DMS114 treated with DMSO at 0.1 percent for 48 hours (cell line): Measurements from ENCODE around the gene RARA.

Experiments
- DNase-seq: peaks from one replicate; lab custom pipeline; 2025; ENCODE audit not compliant: unreplicated experiment; lab: John Stamatoyannopoulos, UW

RARA gene

DNA sequence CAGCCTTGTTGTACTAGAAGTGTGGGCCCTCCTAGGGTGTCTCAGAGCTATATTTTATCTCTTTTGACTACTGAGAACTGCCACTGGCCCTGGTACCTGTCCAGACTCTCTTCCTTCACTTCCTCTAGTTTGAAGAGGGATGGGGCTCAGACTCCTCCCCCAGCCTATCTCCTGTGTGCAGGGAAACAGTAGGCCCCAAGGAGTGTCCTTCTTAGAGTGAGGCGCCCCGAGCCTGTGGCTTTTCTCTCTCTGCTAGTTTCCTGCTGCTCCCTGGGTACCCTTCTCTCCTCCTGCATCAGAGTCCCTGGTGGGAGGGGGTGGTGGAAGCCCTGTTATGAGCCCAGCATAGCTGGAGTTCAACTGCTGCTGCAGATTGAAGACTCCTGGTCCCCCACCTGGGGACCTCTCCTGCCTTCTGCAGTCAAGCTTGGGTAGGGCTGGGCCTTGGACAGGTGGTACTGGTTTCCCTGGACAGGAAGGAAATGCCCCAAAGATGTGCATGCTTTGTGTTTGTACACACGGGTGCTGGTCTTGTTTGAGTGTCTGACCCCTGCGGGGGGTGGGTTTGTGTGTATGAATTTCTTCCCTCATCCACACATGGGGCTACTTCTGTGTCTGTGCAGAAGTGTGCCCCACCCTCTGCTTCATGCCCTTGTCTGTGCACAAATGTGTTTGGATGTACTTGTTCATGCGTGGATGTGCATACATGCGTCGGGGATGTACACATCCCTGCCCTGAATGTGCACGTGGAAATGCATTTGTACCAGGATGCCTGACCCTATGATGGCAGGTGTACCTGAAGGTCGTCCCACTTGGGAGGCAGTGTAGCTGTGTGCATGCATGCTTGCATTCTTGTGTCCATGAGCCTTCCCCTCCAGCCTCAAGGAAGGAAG lies 6.9 kb downstream of the RARA start:
- no peak for DNase-seq

DNA sequence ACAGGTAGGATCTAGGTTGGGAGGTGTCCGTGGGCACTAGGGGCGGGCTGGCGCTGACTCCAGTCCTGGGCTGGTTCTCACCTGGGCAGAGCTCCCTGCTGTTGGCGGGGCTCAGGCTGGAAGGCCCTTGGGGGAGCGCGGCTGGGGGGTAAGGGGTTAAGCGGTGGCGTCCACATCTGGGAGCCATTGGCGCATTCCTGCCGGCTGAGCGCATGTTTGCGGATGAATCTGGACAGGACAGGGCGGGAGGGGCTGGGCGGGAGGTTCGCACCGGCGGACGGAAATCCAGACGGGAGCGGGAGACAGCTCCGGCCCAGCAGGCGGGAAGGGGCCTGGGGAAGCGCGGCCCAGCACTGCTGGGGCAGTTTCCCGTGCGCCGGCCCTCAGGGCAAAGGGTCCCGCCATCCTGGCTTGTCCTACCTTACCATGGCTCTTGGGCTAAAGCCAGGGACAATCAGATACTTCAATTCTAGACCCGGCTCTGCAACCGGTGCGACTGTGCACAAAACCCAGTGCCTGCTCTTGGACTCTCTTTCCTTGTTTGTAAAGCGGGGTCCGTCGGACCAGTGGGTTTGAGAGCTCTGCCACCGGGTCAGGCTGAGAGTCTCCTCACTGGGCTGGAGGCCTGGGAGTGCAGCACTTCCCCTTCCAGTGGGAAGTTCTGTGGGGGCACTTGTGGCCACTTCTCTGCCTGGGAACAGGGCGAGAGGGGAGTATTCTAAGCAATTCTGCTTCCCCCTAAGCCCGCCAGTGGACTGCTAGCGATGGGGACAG lies 7.8 kb downstream of the RARA start:
- DNase-seq, result no peak

DNA sequence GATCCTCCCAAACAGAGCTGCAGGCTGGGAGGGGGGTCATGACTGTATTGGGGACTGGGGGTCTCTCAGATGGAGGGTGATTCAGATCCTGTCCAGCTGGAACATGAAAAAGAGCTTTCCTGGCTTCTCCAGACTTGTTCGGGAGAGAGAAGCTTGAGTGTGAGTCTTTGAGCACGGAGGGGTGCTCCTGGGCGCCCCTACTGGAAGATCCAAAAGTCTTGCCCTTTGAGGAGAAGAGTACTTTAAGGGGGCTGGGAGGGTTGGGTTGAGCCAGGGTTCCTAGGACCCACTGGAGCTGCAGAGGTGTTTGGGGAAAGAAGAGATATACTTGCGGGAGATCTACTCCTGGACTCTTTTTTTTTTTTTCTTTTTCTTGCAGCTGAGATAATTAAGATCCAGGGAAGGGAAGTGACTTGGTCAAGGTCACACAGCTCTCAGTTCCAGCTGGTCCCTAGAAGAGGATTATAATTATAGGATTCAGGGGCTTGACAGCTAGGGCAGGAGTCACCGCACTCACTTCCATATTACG lies 8.4 kb downstream of the RARA start:
- peak; percentile 37 for DNase-seq

DNA sequence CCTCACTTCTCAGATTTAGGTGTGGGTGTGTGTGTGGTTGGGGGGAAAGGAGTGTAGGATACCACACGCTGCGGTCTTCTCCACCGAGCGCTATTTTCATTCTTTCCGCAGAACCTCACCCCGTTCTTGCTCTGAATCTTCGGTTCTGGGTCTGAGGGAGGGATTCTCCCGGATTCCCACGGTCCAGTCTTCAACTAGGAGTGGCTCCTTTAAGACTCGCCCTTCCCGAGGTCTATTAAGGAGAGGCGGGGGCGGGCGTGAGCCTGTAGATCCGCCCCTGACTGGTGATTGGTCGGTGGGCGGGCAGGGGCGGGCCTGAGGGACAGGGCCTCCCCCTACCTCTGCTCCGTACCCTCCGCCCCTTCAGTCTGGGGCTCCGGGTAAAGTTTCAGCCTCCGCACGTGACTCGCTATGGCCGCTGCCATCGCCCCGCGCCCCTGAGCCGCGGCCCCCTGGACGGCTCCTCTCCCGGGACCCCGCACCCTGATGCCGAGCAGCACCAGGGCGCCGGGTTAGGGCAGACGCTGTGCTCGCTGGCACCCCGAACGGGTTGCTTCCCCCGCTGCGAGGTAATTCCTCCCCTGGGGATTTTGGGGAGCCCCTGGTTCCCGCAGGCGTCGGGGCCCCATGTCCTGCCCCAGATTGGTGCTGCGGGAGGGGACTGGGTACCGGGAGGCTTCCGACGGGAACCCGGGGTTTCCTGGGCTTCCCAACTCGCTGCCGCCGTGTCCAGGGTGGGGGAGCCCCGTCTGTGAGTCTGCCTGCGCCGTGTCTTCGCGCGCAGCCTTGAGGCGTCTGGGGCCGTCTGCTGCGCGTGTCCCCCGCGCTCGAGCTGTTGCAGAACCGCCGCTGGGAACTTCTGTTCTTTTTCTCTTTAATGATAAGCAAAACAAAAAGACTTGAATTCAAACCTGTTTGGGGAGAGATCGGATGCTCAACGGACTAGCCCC lies 9.2 kb downstream of the RARA start:
- DNase-seq, result peak; percentile 79

DNA sequence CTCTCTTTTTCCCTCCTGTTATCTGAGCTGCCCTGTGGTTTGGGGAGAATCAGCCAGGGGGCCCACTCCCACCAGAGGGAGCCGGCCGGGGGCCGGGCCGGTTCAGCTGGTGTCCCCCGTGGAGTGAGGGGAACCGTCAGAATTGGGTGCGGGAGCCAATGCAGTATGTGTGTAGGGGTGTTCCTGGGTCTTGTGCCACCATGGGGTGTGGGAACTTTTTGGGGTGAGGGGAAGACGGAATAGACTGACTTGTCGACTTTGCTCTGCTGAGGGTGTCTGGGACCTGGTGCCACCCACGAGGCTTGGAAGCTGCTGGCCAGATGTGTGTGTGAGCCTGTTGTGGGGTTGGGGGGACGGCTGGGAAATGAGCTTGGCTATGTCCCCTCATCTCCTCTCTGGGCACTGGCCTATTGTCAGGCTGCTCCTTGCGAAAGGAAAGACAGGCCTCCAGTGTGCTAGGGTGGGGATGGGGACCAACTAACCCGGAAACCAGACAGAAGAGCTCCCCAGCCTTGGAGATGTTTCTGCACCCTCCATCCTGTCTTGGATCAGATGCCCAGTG lies 9.9 kb downstream of the RARA start:
- no peak for DNase-seq

DNA sequence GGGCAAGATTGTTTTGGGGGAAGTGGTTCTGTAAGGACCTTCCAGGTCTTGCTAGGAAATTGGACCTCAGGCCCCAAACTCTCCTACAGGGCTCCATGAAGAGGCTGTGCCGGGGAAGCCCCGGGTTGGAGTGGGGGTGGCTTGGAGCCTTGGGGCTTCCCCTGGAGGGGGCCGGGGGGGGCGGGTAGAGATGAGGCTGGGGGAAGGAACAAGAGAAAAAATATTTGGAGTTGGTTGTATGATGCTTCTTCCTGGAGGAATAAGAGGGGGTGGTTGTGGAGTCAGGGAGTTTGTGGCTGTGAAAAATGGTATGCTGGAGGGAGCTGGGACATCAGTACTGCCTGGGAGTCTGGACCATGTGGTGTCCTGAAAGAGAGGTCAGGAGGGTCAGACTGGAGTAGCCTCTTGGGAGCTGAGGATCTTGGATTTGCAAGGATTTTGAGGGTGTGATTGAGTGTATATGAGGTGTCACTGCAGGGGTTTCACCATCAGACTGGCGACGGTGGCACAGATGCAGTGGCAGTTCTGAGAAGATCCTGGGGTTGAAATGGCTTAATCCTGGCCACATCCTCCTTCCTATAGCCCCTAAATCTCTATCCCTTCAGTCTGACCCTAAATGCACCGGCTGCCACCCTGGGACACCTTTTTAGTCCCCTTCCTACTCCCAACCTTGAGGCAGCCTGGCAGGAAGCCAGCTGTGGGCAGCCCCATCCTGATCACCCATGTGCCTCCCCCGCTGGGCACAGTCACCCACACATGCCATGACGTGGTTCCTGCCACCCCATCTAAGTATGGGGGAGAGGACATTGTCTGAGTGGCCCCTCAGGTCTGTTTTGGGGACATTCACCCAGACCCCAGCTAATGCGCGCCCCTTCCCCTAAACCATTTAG lies 10.9 kb downstream of the RARA start:
- DNase-seq, result no peak

DNA sequence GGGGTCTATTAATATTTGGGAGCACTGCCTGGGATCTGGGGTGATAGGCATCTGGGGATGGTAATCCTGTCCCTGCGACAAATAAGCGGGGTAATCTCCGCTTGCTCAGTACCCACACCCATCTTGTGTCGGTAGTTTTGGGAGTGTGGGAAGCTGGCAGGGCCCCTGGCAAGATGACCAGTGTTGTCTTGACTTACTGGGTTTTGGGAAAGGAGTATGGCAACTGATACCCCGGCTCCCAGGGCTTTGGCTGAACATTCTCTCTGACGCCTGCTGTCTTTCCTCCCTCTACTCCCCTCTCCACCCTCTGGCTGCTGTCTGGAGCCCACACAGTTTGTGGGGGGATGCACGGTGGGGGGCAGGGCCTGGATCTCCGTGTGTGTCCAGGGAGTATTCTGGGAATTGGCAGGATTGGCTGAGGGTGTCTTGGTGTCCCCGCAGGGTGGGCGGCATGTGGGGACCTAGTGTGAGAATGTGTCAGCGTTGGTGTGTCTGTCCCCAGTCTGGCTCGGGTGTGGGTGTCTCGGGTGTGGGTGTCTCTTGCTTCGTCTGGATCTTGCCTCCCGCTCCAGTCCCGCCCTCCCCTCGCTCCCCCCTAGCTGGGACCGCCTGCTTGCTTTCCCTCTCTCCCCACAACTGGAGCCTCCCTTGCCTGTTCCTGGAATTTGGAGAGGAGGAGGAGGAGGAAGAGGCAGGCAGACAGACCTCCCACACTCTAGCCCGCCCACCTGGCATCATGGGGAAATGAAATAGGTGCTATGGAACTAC lies 12.0 kb downstream of the RARA start:
- DNase-seq, result no peak

DNA sequence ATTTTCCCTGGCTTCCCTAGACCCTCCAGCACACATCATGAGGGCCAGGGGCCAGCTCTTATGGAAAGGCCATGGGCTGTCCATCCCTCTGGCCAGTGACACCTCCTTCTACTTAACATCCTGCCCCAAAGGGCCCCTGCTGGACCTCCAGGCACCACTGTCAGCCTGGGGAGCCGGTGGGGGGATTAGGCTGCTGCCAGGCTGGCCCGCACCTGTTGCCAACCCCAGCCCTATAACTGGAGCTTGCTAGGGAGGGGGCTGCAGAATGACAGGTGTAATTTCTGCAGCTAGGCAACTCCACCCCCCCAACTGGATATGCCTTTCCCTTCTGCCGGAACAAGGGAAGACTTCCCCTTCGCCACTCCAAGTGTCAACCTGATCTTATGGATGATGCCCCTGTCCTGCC lies 12.5 kb downstream of the RARA start:
- no peak for DNase-seq

DNA sequence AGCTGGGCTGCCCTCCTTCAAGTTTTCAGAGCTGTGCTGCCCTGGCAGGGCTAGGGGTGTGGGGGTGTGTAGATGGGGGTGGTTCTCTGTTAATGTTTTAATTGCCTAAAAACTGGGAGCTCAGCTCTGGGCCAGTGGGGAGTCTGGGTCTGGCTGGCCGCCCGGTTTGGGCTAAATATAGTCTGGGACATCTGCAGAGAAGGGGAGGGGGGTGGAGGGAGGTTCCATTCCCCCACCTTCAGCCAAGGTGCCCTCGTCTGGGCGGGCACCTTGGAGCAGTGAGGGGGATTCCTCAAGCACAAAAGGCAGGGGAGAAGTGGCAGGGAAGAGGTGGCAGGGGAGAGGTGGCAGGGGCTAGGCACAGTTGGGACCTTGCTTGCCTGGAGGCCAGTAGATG lies 13.0 kb downstream of the RARA start:
- no peak for DNase-seq

DNA sequence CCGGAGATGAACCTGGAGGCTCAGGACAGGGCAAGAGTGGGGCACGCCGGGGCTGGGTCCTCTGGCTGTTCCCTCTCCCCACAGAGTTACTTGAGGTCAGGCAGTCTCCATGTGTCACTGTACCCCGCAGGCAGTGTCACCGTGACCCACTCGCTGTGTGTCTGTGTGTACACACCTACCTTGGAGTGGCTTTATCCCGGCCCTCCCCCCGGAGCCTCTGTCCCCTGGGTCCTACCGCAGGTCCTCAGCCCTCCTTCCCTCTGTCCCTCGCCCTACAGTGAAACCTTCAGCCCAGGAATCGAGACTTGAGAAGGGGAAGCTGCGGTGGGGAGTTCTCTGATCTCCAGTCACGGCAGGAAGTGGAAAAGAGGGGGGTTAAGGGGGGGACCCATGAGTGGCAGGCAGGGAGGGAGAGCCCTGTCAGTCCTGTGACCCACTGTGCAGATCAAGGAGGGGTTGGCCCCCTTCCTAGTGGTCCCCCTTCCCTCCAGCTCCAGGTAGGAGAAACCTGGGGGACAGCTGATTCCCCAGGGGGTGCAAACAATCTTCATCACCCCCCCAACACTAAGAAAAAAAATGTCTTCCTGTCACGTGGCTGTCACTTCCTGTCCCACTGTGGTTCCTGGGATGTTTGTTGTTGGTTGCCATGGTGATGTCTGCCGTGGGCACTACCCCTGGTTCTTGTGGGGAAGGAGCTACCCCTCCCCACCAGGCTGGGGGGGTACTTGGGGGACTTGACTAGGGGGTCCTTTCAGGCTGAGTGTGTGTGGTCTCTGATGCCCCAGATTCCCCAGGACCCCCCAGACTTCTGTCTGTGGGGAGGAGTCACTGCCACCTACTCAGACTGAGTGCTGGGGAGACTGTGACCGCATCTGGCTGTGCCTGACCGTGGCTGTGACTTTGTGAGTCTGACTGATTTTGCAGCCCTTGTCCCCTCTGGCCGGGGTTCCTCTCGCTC lies 13.7 kb downstream of the RARA start:
- DNase-seq, result no peak

DNA sequence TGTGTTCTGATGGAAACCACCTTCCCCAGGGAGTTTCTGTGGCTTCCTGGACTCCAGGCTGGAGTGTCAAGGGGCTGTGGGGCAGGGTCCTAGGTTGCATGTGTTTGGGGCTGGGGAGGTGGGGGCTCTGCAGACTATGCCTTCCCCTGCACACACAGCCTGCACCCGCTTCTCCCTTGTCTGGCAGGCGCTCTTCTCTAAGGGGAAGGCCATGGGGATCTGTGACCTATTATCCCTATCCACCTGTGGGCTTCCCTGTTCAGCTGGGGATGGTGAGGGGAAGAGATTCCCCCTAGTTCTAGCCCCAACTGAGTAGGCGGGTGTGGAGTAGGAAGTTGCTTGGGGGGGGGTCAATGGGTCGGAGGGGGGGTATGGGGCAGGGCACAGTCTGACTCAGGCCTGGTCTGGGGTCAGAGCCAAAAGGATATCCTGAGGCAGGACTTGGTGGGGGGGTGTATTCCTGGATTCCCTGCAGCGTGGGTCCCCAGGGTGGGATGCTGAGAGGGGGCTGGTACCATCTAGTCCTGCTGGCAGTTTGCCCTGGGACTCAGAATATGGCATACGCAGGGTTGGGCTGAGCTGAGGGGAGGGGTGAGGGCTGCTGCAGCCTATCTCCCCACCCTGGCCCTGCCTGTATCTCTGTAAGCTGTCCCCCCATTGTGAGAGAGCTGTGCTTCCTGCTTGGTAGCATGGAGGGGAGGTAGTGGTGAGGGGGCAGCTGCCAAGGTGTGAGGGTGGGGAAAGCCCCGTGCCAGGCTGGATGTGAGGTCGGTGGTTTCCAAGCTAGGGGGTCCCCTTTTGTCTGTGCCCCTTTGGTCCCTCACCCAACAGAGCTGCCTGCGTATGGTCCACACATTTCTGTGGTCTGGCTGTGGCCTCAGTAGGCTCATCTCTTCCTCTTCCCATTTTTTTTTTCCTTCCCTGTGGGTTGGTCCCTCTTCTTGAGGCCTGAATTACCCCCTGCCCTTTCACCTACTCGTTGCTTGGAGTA lies 14.7 kb downstream of the RARA start:
- DNase-seq, result no peak

DNA sequence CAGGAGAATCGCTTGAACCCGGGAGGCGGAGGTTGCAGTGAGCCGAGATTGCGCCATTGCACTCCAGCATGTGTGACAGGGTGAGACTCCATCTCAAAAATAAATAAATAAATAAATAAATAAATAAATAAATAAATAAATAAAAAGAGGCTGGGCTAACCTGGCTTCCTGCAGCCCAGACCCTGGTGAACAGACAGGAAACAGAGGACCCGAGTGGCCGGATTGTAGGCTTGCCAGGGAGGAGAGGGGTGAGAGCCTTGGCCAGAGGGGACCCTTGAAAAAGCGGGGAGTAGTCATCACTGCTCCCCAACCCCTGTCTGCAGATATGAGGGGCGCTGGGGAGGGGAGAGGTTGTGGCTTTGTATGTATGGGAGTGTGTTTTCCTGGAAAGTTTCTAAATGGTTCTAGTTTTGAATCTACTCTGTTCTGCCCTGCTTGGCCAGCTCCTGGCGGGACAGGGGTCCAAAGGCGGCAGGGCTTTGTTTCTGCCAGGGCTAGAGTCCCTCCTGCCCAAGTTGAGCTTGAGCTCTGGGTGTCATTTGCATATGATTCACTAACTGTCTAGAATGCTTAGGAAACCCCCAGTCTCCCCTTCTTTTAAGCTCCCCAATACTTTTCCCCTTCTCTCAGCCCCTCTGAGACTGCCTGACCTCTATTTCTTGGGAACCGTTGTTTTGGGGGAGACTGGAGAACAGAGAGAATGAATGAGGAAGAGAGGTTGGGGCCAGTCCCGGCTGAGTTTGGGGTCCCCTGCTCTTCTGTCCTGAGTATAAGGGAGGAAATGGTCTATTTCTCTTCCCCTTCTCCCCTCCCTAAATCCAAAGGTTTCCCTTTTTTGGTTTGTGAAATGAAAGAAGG lies 16.4 kb downstream of the RARA start:
- no peak for DNase-seq

DNA sequence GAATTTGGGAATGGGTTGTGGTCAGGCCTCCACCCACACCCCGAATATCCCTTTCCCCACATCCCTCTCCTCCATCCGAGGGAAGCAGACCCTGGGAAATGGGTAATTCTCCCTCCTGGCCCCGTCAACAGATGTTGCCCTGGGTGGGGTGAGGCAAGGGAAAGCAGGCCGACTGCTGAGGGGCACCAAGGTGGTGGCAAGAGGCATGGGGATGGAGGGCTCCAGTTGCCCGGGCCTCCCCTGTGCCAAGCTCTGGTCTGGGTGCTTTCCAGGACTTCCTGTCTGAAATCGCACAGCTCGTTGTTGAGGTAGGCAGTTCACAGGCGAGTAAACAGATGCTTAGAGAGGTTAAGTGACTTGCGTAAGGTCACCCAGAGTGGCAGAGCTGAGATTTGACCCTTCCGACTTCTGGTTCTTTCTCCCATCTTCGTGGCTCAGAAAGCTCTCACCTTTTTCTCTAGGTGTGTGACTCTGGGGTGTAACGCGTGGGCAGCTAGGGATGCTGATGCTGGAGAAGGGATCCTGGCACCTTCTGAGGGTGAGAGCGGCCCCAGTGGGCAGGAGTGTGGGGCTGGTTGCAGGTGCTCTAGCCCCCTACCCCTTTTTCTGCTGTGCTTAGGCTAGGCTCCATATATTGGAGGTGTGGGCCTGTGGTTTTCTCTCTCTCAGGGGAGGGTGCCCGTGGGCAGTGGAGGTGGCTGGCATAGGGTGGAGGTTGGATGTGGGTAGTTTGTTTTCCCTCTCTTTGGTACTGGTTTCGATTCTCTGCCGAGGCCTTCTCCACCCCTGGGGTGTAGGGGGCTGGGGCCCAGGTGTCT lies 17.2 kb downstream of the RARA start:
- DNase-seq, result no peak

DNA sequence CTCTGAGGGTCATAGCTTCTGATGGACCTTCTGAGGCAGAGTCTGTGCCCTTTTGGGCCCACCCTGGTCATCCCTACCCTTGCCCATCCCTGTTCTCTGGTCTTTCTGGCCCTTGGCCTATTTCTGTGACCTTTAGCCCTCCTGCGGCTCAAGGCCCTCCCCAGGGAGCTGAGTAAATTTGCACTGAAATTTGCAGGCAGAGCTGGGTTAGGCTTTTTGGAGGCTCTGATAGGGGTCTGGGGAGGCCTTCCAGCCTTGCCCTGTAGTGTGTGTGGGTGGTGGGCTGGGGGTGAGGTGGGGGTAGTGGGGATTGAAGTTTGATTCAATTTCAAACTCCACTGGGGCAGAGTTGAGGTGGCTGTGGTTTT lies 17.8 kb downstream of the RARA start:
- no peak for DNase-seq

DNA sequence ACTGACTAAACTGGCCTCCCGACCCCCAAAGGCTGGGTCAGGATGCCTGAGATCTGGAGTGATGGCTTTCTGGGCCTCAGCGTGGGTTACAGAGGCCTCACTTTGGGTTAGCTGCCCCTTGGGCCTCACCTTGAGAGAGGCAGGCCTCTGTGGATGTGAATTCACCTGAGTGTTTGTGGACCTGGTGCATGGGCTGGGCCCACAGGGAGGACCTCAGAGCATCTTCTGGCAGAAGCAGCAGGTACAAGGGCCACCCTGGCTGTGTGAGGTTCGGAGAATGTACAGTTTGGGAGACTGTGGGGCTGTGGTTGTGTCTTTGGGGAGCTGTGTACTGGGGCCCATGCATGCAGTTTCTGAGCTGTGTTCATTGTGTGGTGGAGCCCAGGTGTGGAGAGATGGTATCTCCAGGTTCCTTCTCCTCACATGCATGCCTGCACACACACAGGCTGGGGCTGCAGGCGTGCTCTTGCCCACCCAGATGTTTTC lies 18.3 kb downstream of the RARA start:
- DNase-seq, result no peak
